Liver (tissue), 9 donors: ENCODE results near the gene PCTP. TPM values are rescaled to one million over a fixed set of nuclear protein-coding genes. Genes with fewer than 3 reads are reported as not detected.

Source experiments
- DNase-seq: peaks from one replicate; pipeline ENCODE4 v3.0.0-alpha.2; 2017; ENCODE audit warnings: low spot score
- H3K27ac ChIP-seq, 2 donors: one replicate each; pipeline ENCODE4 v1.7.0; 2013; ENCODE audit warnings: inconsistent platforms in 2 of 2, low read length in 2 of 2, control low read depth in 1 of 2, low read depth in 1 of 2, mild to moderate bottlenecking in 1 of 2
- H3K27me3 ChIP-seq, 4 donors: one replicate each; pipeline versions ENCODE4 v1.6.1 to v1.7.0; 2013; ENCODE audit warnings: low read length in 3 of 4, inconsistent platforms in 1 of 4, mild to moderate bottlenecking in 1 of 4, moderate library complexity in 1 of 4; ENCODE audit not compliant: control insufficient read depth in 4 of 4, insufficient read depth in 4 of 4
- H3K36me3 ChIP-seq, 4 donors: one replicate each; pipeline versions ENCODE4 v1.6.1 to v1.7.0; 2013; ENCODE audit warnings: low read length in 3 of 4, mild to moderate bottlenecking in 3 of 4, low read depth in 1 of 4, moderate library complexity in 1 of 4; ENCODE audit not compliant: control insufficient read depth in 4 of 4, insufficient read depth in 3 of 4
- H3K4me1 ChIP-seq, 4 donors: one replicate each; pipeline versions ENCODE4 v1.6.1 to v1.7.0; 2013; ENCODE audit warnings: low read length in 3 of 4, mild to moderate bottlenecking in 3 of 4, moderate library complexity in 1 of 4; ENCODE audit not compliant: control insufficient read depth in 4 of 4, insufficient read depth in 4 of 4
- H3K4me3 ChIP-seq, 3 donors: one replicate each; pipeline versions ENCODE4 v1.6.1 to v1.7.0; 2013; ENCODE audit warnings: low read length in 3 of 3, control low read depth in 1 of 3, low read depth in 1 of 3, mild to moderate bottlenecking in 1 of 3
- H3K9ac ChIP-seq, 2 donors: one replicate each; pipeline ENCODE4 v1.7.0; 2013; ENCODE audit warnings: low read length in 2 of 2, mild to moderate bottlenecking in 2 of 2, moderate library complexity in 2 of 2, control low read depth in 1 of 2, low read depth in 1 of 2
- H3K9me3 ChIP-seq, 4 donors: one replicate each; pipeline versions ENCODE4 v1.6.1 to v1.7.0; 2013; ENCODE audit warnings: low read length in 3 of 4; ENCODE audit not compliant: control insufficient read depth in 4 of 4
- ATF3 ChIP-seq: IDR thresholded peaks from 2 replicates; pipeline ENCODE4 v1.6.1; 2016; ENCODE audit warnings: antibody characterized with exemption
- FOXA1 ChIP-seq: IDR thresholded peaks from 2 replicates; pipeline ENCODE4 v1.6.1; 2016; ENCODE audit warnings: antibody characterized with exemption
- GABPA ChIP-seq, 2 donors: IDR thresholded peaks in 1 of 2; conservative IDR thresholded peaks in 1 of 2; 2 replicates each; pipeline ENCODE4 v1.6.1; 2016; ENCODE audit warnings: antibody characterized with exemption in 2 of 2, mild to moderate bottlenecking in 1 of 2, moderate library complexity in 1 of 2
- HNF4A ChIP-seq, 2 donors: conservative IDR thresholded peaks; 2 replicates each; pipeline ENCODE4 v1.6.1; 2016; ENCODE audit warnings: antibody characterized with exemption in 2 of 2, mild to moderate bottlenecking in 2 of 2
- HNF4G ChIP-seq: IDR thresholded peaks from 2 replicates; pipeline ENCODE4 v1.6.1; 2016; ENCODE audit warnings: antibody characterized with exemption
- JUND ChIP-seq, 2 donors: IDR thresholded peaks; 2 replicates each; pipeline ENCODE4 v1.6.1; 2016; ENCODE audit warnings: antibody characterized with exemption in 2 of 2
- REST ChIP-seq: IDR thresholded peaks from 2 replicates; pipeline ENCODE4 v1.6.1; 2016; ENCODE audit warnings: antibody characterized with exemption, mild to moderate bottlenecking
- RXRA ChIP-seq, 2 donors: IDR thresholded peaks; 2 replicates each; pipeline ENCODE4 v1.6.1; 2017 to 2018; ENCODE audit warnings: antibody characterized with exemption in 2 of 2, mild to moderate bottlenecking in 1 of 2
- TAF1 ChIP-seq: conservative IDR thresholded peaks from 2 replicates; pipeline ENCODE4 v1.6.1; 2016; ENCODE audit warnings: antibody characterized with exemption, mild to moderate bottlenecking
- WGBS: extraction: QIAGEN DNeasy Blood & Tissue Kit; methylation state at CpG from one replicate; pipeline ENCODE4 v1.1.7; 2013; 5-methylcytosine and 5-hydroxymethylcytosine counted together
- polyA plus RNA-seq, 2 donors: library from polyadenylated mRNA; stranded (reverse) in 1 of 2; unstranded in 1 of 2; fragments of 200-250 nt in 1 of 2; fragments of >200 nt in 1 of 2; fragmentation: Nextera tagmentation in 1 of 2; extraction: Ambion mirVana in 1 of 2; gene quantifications; one replicate each; pipeline versions ENCODE4 v1.2.1 to v1.2.3, GENCODE V29; 2013 to 2015
- total RNA-seq, 2 donors: library from RNA; depleted of rRNA; stranded (reverse); fragments of >200 nt; gene quantifications; one replicate each; pipeline ENCODE4 v1.2.3, GENCODE V29; 2014
- donor health status: healthy.
- donor health status: healthy.
- donor health status: healthy.
- donor health status: healthy.
- donor health status: healthy.

Gene PCTP
- total and polyA plus RNA-seq, 4 donors: 25.0 to 79.0 (median 55.8) TPM

- no peak for DNase-seq
- Histone ChIP-seq H3K4me1 (peaks cover 5 to 46% (median 32%) of the 10 kb centered on the region in 4 donors), H3K4me3 (no peak overlapping the region), H3K27me3 (no peaks in the 10 kb centered on the region), H3K9me3 (no peaks in the 10 kb centered on the region), H3K27ac (no peak overlapping the region), H3K36me3 (peaks cover 0 to 5% (median 4%) of the 10 kb centered on the region in 4 donors), H3K9ac (no peak overlapping the region)
- WGBS: 85% methylated on average over 3 of the region's 3 CpGs
- TF ChIP-seq ATF3 (no peak), JUND (IDR thresholded peaks at IDR 0.05) (no peak), HNF4G (no peak), HNF4A (conservative IDR thresholded peaks at IDR 0.05) (no peak), FOXA1 (no peak)
Observed at GRCh38 chr17:55765472-55765871, 14.6 kb downstream of the PCTP start.

- peaks cover 6 to 33% (median 24%) of the 10 kb centered on the region in 4 donors for H3K36me3 ChIP-seq
- no peak overlapping the region for H3K4me3 ChIP-seq
- H3K9me3 ChIP-seq: no peaks in the 10 kb centered on the region
- peaks cover 0 to 19% (median 13%) of the 10 kb centered on the region in 4 donors for H3K4me1 ChIP-seq
- H3K27me3 ChIP-seq: no peaks in the 10 kb centered on the region
- DNase-seq: no peak
- no peak overlapping the region for H3K27ac ChIP-seq
- no peak overlapping the region for H3K9ac ChIP-seq
- TF ChIP-seq HNF4G (no peak), GABPA (IDR thresholded peaks at IDR 0.05 in 1 of 2, conservative IDR thresholded peaks at IDR 0.05 in 1 of 2) (no peak), JUND (IDR thresholded peaks at IDR 0.05) (no peak), FOXA1 (no peak), TAF1 (no peak)
Observed at GRCh38 chr17:55768936-55769624, 18.2 kb downstream of the PCTP start.

- peak overlapping the region in 1 of 2 donors; percentile 45 for H3K27ac ChIP-seq
- TF ChIP-seq REST: no peak
- peak in 1 of 2 donors; percentile 45 for TF ChIP-seq RXRA (IDR thresholded peaks at IDR 0.05)
- no peak overlapping the region for H3K4me3 ChIP-seq
- no peaks in the 10 kb centered on the region for H3K9me3 ChIP-seq
- DNase-seq: no peak
- no peak overlapping the region for H3K9ac ChIP-seq
- 62% methylated on average over 6 of the region's 6 CpGs for WGBS
- H3K27me3 ChIP-seq: no peaks in the 10 kb centered on the region
- peaks cover 5 to 33% (median 29%) of the 10 kb centered on the region in 4 donors for H3K36me3 ChIP-seq
- peaks cover 0 to 13% (median 11%) of the 10 kb centered on the region in 4 donors for H3K4me1 ChIP-seq
Observed at GRCh38 chr17:55769625-55770000, 18.8 kb downstream of the PCTP start.
